DND-41 (cell line): ENCODE data around the gene ZFP91.
A peak's percentile ranks its signal among the peaks of the same experiment; 100 is the strongest.

ENCODE experiments used
- CTCF ChIP-seq: IDR thresholded peaks from 2 replicates; pipeline ENCODE4 v1.5.1; 2012; ENCODE audit warnings: borderline replicate concordance, low read length, moderate library complexity, mild to moderate bottlenecking; ENCODE audit not compliant: poor library complexity, severe bottlenecking; ENCODE audit errors: extremely low read depth
- EZH2 ChIP-seq: IDR thresholded peaks from 3 replicates; pipeline ENCODE4 v1.6.1; 2012; ENCODE audit warnings: borderline replicate concordance, low read depth, mild to moderate bottlenecking, moderate library complexity, low read length, inconsistent platforms; ENCODE audit not compliant: severe bottlenecking

DNA sequence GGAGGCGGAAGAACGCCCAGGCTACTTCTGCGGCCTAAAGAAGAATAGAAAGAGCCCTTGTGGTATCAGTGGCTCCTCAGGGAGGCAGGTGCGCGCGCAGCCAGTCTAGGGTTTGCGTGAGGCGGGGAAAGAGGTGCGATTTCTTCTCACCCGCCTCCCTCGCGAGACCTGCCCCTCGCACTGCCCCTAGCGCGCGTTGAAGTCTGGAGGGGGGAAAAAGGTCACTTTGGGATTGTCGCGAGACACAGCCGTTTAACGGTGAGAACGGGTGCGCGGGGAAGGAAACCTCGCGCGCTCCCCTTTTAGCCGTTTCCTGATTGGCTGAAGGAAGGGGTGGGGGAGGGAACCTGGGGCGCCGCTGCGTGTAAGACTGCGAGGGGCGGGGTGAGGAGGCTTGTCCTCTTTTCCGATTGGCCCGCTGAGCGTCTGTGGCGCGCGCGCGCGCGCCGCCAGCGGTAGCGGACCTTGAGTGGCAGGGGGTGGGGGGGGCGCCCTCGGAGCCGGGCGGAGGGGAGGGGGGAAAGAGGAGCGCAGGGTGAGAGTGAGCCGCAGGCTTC, at the start of gene ZFP91:
- TF ChIP-seq EZH2, result no peak
- TF ChIP-seq CTCF, result peak; percentile 10
